WTC11 (cell line): ENCODE data around the gene KIF6.

Experiments
- E2F4 ChIP-seq: sonication (generic); formaldehyde crosslinking; IDR thresholded peaks from 2 replicates; pipeline ENCODE4 v1.8.1; 2022; ENCODE audit warnings: low read depth, mild to moderate bottlenecking, moderate library complexity, missing genetic modification reagents, borderline replicate concordance
- SP1 ChIP-seq: sonication (generic); formaldehyde crosslinking; conservative IDR thresholded peaks from 2 replicates; pipeline ENCODE4 v1.8.1; 2022; ENCODE audit warnings: missing genetic modification reagents
- ZNF232 ChIP-seq: sonication (generic); formaldehyde crosslinking; IDR thresholded peaks from 2 replicates; pipeline ENCODE4 v1.8.0; 2022; ENCODE audit warnings: mild to moderate bottlenecking, missing genetic modification reagents
- ZNF671 ChIP-seq: fragments of 250-450 bp; sonication (Bioruptor Pico); IDR thresholded peaks from 2 replicates; pipeline ENCODE4 v1.8.0; 2021; ENCODE audit warnings: mild to moderate bottlenecking
- TF ChIP-seq, protein P1 (sequence below): sonication (generic); formaldehyde crosslinking; IDR thresholded peaks from 2 replicates; pipeline ENCODE4 v1.8.1; 2023; ENCODE audit warnings: mild to moderate bottlenecking, missing genetic modification reagents
- TF ChIP-seq, protein P2 (sequence below): fragments of 200-600 bp; IDR thresholded peaks from 2 replicates; pipeline ENCODE4 v1.8.0; 2022; ENCODE audit warnings: antibody characterized with exemption
- TF ChIP-seq, protein P3 (sequence below): sonication (generic); formaldehyde crosslinking; IDR thresholded peaks from 2 replicates; pipeline ENCODE4 v1.8.0; 2022; ENCODE audit warnings: mild to moderate bottlenecking, missing genetic modification reagents
- TF ChIP-seq, protein P4 (sequence below): sonication (generic); formaldehyde crosslinking; IDR thresholded peaks from 2 replicates; pipeline ENCODE4 v1.8.0; 2022; ENCODE audit warnings: mild to moderate bottlenecking, missing genetic modification reagents
- TF ChIP-seq, protein P5 (sequence below): sonication (generic); formaldehyde crosslinking; IDR thresholded peaks from 2 replicates; pipeline ENCODE4 v1.8.0; 2022; ENCODE audit warnings: mild to moderate bottlenecking, missing genetic modification reagents

- TF ChIP-seq, protein P1, sequence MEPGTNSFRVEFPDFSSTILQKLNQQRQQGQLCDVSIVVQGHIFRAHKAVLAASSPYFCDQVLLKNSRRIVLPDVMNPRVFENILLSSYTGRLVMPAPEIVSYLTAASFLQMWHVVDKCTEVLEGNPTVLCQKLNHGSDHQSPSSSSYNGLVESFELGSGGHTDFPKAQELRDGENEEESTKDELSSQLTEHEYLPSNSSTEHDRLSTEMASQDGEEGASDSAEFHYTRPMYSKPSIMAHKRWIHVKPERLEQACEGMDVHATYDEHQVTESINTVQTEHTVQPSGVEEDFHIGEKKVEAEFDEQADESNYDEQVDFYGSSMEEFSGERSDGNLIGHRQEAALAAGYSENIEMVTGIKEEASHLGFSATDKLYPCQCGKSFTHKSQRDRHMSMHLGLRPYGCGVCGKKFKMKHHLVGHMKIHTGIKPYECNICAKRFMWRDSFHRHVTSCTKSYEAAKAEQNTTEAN (CRISPR knock-in tag), result no peak
- no peak for TF ChIP-seq ZNF671 (CRISPR knock-in tag)
- TF ChIP-seq, protein P2, sequence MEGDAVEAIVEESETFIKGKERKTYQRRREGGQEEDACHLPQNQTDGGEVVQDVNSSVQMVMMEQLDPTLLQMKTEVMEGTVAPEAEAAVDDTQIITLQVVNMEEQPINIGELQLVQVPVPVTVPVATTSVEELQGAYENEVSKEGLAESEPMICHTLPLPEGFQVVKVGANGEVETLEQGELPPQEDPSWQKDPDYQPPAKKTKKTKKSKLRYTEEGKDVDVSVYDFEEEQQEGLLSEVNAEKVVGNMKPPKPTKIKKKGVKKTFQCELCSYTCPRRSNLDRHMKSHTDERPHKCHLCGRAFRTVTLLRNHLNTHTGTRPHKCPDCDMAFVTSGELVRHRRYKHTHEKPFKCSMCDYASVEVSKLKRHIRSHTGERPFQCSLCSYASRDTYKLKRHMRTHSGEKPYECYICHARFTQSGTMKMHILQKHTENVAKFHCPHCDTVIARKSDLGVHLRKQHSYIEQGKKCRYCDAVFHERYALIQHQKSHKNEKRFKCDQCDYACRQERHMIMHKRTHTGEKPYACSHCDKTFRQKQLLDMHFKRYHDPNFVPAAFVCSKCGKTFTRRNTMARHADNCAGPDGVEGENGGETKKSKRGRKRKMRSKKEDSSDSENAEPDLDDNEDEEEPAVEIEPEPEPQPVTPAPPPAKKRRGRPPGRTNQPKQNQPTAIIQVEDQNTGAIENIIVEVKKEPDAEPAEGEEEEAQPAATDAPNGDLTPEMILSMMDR, result no peak
- TF ChIP-seq, protein P3, sequence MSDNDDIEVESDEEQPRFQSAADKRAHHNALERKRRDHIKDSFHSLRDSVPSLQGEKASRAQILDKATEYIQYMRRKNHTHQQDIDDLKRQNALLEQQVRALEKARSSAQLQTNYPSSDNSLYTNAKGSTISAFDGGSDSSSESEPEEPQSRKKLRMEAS (CRISPR knock-in tag), result no peak
- no peak for TF ChIP-seq SP1
- no peak for TF ChIP-seq ZNF232 (CRISPR knock-in tag)
- TF ChIP-seq, protein P4, sequence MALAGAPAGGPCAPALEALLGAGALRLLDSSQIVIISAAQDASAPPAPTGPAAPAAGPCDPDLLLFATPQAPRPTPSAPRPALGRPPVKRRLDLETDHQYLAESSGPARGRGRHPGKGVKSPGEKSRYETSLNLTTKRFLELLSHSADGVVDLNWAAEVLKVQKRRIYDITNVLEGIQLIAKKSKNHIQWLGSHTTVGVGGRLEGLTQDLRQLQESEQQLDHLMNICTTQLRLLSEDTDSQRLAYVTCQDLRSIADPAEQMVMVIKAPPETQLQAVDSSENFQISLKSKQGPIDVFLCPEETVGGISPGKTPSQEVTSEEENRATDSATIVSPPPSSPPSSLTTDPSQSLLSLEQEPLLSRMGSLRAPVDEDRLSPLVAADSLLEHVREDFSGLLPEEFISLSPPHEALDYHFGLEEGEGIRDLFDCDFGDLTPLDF (CRISPR knock-in tag), result no peak
- TF ChIP-seq, protein P5, sequence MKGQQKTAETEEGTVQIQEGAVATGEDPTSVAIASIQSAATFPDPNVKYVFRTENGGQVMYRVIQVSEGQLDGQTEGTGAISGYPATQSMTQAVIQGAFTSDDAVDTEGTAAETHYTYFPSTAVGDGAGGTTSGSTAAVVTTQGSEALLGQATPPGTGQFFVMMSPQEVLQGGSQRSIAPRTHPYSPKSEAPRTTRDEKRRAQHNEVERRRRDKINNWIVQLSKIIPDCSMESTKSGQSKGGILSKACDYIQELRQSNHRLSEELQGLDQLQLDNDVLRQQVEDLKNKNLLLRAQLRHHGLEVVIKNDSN, result no peak
- no peak for TF ChIP-seq E2F4 (CRISPR knock-in tag)
Observed at GRCh38 chr6:39765508-39766065, 40.4 kb upstream of the KIF6 start.
